Measurements from ENCODE around the gene CELF2.

Gene CELF2

DNA sequence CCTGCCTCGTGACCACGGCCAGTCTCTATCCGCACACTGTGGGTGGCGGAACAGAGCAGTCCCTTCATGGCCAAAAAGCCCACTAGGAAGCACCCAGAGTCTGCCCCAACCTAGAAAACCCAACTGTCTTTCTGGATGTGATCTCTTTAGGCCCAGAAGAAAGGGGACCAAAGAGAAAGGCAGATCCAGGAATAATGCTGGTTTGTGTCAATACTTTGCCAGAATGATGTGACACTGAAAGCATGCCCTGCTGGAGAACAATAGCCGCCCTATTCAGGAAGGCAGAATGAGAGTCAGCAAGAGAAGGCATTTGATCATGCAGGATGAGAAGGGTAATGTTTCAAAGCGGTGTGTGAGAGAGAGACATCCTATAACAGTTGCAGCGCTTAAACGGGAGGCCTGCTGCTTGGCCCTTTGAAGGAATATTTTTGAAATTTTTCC, 319.1 kb downstream of the CELF2 start (continued):
- TF ChIP-seq ZNF510 (tag by site-specific recombination; IDR thresholded peaks at IDR 0.05; ENCODE audit: insufficient replicate concordance) (no peak), ZNF621 (tag by site-specific recombination; IDR thresholded peaks at IDR 0.05) (no peak), ZNF785 (tag by site-specific recombination; IDR thresholded peaks at IDR 0.05) (no peak), ZNF558 (tag by site-specific recombination; IDR thresholded peaks at IDR 0.05) (no peak), OVOL3 (tag by site-specific recombination; IDR thresholded peaks at IDR 0.05) (no peak)
- TF ChIP-seq, protein P1, sequence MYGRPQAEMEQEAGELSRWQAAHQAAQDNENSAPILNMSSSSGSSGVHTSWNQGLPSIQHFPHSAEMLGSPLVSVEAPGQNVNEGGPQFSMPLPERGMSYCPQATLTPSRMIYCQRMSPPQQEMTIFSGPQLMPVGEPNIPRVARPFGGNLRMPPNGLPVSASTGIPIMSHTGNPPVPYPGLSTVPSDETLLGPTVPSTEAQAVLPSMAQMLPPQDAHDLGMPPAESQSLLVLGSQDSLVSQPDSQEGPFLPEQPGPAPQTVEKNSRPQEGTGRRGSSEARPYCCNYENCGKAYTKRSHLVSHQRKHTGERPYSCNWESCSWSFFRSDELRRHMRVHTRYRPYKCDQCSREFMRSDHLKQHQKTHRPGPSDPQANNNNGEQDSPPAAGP (tag by site-specific recombination; IDR thresholded peaks at IDR 0.05): no peak

DNA sequence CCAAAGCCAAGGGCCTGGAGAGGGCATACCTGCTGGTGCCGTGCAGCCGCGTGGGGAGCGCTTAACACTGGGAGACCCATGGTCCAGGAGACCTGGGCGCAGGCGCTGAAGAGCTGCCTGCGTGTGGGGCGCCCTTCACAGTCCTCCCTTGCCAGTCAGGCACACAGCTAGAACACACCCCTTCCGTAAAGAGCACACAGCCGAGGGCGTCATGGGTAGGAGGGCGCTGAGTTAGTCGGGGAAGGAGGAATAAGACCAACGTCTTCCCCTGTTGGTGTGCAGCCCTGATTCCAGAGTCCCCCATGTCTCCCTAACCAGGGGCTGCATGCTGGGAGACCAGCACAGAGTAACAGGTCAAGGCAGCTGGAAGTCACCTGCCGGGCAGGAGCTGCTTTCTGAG, 319.8 kb downstream of the CELF2 start:
- CTCF ChIA-PET: interaction anchor here (0.7 kb wide), 1 partner anchor 66 kb away, joined by 5 read pairs; no protein-coding TSS in a partner anchor
- H3K4me1 ChIP-seq (ENCODE audit: control insufficient read depth, insufficient read depth, low read length): no peaks in the 10 kb centered on the region
- no peaks in the 10 kb centered on the region for H3K9me3 ChIP-seq (ENCODE audit: control insufficient read depth, insufficient read depth, low read depth, low read length)

More for the DNA sequence above, 319.8 kb downstream of the CELF2 start:
- TF ChIP-seq ZNF324 (tag by site-specific recombination; IDR thresholded peaks at IDR 0.05): no peak
- TF ChIP-seq ZNF707 (tag by site-specific recombination; IDR thresholded peaks at IDR 0.05): no peak
- no peak for TF ChIP-seq KLF7 (tag by site-specific recombination; IDR thresholded peaks at IDR 0.05; ENCODE audit: borderline replicate concordance)
- TF ChIP-seq MEIS1 (CRISPR knock-in tag; IDR thresholded peaks at IDR 0.05; ENCODE audit: borderline replicate concordance): no peak
- TF ChIP-seq, protein P2, sequence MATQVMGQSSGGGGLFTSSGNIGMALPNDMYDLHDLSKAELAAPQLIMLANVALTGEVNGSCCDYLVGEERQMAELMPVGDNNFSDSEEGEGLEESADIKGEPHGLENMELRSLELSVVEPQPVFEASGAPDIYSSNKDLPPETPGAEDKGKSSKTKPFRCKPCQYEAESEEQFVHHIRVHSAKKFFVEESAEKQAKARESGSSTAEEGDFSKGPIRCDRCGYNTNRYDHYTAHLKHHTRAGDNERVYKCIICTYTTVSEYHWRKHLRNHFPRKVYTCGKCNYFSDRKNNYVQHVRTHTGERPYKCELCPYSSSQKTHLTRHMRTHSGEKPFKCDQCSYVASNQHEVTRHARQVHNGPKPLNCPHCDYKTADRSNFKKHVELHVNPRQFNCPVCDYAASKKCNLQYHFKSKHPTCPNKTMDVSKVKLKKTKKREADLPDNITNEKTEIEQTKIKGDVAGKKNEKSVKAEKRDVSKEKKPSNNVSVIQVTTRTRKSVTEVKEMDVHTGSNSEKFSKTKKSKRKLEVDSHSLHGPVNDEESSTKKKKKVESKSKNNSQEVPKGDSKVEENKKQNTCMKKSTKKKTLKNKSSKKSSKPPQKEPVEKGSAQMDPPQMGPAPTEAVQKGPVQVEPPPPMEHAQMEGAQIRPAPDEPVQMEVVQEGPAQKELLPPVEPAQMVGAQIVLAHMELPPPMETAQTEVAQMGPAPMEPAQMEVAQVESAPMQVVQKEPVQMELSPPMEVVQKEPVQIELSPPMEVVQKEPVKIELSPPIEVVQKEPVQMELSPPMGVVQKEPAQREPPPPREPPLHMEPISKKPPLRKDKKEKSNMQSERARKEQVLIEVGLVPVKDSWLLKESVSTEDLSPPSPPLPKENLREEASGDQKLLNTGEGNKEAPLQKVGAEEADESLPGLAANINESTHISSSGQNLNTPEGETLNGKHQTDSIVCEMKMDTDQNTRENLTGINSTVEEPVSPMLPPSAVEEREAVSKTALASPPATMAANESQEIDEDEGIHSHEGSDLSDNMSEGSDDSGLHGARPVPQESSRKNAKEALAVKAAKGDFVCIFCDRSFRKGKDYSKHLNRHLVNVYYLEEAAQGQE (tag by site-specific recombination; IDR thresholded peaks at IDR 0.05): no peak
- no peak for TF ChIP-seq ZNF549 (tag by site-specific recombination; IDR thresholded peaks at IDR 0.05)
- no peak for TF ChIP-seq ZNF48 (tag by site-specific recombination; IDR thresholded peaks at IDR 0.05)
- TF ChIP-seq ZNF776 (tag by site-specific recombination; IDR thresholded peaks at IDR 0.05; ENCODE audit: borderline replicate concordance): no peak
- no peak for TF ChIP-seq ZNF211 (tag by site-specific recombination; IDR thresholded peaks at IDR 0.05; ENCODE audit: low read depth)
- no peak for TF ChIP-seq ZNF837 (tag by site-specific recombination; IDR thresholded peaks at IDR 0.05)
- no peak for TF ChIP-seq ZNF423 (tag by site-specific recombination; IDR thresholded peaks at IDR 0.05)
- TF ChIP-seq, protein P3, sequence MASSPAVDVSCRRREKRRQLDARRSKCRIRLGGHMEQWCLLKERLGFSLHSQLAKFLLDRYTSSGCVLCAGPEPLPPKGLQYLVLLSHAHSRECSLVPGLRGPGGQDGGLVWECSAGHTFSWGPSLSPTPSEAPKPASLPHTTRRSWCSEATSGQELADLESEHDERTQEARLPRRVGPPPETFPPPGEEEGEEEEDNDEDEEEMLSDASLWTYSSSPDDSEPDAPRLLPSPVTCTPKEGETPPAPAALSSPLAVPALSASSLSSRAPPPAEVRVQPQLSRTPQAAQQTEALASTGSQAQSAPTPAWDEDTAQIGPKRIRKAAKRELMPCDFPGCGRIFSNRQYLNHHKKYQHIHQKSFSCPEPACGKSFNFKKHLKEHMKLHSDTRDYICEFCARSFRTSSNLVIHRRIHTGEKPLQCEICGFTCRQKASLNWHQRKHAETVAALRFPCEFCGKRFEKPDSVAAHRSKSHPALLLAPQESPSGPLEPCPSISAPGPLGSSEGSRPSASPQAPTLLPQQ (tag by site-specific recombination; IDR thresholded peaks at IDR 0.05): no peak
- no peak for TF ChIP-seq SCRT1 (tag by site-specific recombination; IDR thresholded peaks at IDR 0.05; ENCODE audit: borderline replicate concordance)
- TF ChIP-seq HOXD13 (CRISPR knock-in tag; IDR thresholded peaks at IDR 0.05; ENCODE audit: borderline replicate concordance): no peak
- TF ChIP-seq, protein P4, sequence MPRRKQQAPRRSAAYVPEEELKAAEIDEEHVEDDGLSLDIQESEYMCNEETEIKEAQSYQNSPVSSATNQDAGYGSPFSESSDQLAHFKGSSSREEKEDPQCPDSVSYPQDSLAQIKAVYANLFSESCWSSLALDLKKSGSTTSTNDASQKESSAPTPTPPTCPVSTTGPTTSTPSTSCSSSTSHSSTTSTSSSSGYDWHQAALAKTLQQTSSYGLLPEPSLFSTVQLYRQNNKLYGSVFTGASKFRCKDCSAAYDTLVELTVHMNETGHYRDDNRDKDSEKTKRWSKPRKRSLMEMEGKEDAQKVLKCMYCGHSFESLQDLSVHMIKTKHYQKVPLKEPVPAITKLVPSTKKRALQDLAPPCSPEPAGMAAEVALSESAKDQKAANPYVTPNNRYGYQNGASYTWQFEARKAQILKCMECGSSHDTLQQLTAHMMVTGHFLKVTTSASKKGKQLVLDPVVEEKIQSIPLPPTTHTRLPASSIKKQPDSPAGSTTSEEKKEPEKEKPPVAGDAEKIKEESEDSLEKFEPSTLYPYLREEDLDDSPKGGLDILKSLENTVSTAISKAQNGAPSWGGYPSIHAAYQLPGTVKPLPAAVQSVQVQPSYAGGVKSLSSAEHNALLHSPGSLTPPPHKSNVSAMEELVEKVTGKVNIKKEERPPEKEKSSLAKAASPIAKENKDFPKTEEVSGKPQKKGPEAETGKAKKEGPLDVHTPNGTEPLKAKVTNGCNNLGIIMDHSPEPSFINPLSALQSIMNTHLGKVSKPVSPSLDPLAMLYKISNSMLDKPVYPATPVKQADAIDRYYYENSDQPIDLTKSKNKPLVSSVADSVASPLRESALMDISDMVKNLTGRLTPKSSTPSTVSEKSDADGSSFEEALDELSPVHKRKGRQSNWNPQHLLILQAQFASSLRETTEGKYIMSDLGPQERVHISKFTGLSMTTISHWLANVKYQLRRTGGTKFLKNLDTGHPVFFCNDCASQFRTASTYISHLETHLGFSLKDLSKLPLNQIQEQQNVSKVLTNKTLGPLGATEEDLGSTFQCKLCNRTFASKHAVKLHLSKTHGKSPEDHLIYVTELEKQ (tag by site-specific recombination; IDR thresholded peaks at IDR 0.05; ENCODE audit: borderline replicate concordance): no peak
- TF ChIP-seq ZNF416 (tag by site-specific recombination; IDR thresholded peaks at IDR 0.05): no peak
- TF ChIP-seq, protein P5, sequence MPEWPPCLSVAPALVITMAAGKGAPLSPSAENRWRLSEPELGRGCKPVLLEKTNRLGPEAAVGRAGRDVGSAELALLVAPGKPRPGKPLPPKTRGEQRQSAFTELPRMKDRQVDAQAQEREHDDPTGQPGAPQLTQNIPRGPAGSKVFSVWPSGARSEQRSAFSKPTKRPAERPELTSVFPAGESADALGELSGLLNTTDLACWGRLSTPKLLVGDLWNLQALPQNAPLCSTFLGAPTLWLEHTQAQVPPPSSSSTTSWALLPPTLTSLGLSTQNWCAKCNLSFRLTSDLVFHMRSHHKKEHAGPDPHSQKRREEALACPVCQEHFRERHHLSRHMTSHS (tag by site-specific recombination; IDR thresholded peaks at IDR 0.05): no peak
- POLR2A ChIA-PET: no interaction called here
- Histone ChIP-seq H3K27ac (ENCODE audit: extremely low read depth, low read depth, low read length) (no peak overlapping the region), H3K36me3 (ENCODE audit: control insufficient read depth in 2 of 2, insufficient read depth in 1 of 2, low read length in 2 of 2) (no peaks in the 10 kb centered on the region), H3K4me3 (ENCODE audit: low read depth, low read length) (no peak overlapping the region)
